ENCODE data around the gene PDXK. TPM values are rescaled to one million over a fixed set of nuclear protein-coding genes. Genes with fewer than 3 reads are reported as not detected.

PDXK gene
- total RNA-seq, 1 donor from 2014 or later = 35.7 TPM

DNA sequence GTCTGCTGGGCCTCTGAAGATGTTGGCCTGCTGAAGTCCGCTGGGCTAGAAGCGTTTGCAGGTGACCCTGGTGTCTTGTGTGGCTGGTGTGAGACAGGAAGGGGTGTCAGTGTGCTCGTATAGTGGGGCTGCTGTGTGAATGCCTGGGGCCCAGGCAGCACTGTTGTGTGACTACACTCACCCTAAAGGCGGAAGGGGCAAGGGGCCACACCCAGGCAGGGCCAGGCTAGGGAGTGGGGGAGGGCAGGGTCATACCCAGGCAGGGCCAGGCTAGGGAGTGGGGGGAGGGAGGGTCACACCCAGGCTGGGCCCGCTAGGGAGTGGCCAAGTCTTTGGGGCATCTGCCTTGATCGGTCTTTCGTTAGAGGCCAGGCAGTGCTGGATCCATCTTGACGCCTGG is 25.0 kb downstream of the PDXK start:
- DNase-seq = no peak

- DNase-seq = no peak
Observed at GRCh38 chr21:43744725-43745124, 25.8 kb downstream of the PDXK start.

- no peak for DNase-seq
Observed at GRCh38 chr21:43745772-43746517, 27.0 kb downstream of the PDXK start.

DNA sequence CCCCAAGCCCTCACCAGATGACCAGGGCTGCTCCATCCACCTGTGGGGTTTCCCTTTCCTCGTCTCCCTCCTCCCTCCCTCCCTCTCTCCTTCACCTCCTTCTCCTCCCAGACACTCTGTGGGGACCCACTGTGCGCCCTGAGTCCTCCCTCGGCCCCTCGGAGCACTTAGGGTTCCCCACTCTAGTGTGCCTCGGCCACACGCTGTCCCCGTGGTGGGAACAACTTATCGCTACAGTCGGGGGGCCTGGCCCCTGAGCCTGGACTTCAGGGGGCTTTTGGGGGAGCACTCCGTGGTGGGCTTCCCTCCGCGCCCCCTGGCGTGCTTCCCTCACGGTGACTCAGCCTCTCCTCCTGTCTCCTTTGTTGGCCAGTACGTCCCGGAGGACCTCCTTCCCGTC is 29.7 kb downstream of the PDXK start:
- no peak for DNase-seq

DNA sequence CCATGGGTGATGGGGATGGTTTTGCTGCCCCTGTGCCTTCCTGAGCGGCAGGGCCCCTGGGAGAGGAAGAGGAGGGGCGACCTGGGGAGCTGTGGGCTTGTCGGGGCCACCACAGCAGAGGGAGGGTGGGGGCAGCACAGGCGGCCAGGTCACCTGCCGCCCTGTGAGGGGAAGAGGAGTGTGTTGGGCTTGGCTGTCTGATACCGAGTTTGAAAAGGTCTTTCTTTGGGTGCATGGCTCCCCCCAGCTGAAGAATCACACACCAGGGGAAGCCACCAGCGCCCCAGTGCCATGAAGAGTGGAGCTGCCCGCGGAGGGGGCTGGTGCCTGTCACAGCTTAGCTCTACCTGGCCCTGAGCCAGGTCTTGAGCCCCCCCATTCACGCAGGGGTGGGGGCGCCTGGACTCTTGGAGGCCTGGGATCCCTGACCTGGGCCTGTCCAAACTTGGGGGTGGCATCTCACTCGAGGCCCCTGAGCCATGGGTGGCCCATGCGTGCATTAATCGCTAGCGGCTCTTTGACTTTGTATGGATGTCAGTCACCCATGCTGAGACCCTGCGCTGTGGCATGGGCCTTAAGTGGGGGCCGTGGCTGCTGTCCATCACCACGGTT is 30.8 kb downstream of the PDXK start:
- DNase-seq = no peak

- no peak for DNase-seq
Observed at GRCh38 chr21:43750339-43751033, 31.6 kb downstream of the PDXK start.

DNA sequence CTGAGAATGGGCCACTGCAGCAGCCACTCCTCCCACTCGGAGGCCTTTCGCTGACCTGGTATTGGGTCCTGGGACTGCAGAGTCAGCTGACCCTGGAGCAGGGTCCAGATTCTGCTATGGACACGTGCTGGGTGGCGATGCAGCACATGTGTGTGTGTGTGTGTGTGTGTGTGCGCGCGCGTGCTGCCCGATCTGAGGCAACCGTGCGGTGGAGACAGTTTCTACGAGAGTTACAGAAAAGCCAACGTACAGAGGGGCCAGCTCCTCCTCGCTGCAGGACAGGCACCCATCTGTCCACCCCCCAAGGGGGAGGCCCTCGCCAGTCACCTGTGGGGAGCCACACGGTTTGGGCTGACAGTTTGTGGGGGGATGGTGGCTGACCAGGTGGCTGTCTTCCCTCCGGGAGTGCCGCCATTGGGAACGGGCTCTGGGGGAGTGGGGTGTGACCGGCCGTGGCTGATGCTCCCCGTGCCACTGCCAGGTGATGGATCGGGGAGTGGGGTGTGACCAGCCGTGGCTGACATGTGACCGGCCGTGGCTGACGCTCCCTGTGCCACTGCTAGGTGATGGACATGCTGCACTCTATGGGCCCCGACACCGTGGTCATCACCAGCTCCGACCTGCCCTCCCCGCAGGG is 33.1 kb downstream of the PDXK start:
- no peak for DNase-seq

DNA sequence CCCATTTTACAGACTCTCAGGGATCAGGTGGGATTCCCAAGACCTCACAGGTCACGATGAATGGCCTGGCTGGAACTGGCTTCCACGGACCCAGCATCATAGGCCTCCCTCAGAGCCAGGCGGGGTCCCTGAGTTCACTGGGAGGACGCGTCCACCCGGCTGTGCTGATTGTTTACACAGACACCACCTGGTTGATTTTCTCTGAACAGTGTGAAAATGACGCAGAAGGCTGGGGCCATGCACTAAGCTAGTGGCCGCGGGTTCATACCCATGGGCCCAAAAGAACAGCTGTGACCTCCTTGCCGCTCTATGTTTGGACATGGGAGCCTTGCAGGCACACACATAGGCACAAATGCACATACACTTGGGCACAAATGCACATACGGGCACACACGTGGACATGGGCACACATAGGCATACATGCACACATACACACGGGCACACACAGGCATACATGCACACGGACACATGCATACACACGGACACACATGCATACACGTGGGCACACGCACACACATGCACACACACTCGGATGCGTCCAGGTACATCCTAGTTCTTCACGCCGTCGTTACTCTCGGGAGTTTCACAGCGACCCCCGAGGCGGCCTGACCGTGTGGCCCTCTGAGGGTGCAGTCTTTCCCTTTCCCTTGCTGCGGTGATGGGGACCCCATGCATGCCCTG is 34.0 kb downstream of the PDXK start:
- DNase-seq = no peak

DNA sequence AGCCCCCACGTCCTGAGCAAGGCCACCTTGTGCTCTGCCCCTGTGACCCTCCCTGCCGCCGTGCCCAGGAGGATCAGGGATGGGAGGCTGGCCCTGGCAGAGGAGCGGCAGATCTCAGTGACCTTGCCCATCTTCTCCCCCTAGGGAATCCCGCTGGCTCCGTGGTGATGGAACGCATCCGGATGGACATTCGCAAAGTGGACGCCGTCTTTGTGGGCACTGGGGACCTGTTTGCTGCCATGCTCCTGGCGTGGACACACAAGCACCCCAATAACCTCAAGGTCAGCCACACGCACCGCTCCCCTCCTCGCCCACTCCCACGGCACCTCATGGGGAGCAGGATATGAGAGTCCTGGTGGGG is 34.5 kb downstream of the PDXK start:
- no peak for DNase-seq

DNA sequence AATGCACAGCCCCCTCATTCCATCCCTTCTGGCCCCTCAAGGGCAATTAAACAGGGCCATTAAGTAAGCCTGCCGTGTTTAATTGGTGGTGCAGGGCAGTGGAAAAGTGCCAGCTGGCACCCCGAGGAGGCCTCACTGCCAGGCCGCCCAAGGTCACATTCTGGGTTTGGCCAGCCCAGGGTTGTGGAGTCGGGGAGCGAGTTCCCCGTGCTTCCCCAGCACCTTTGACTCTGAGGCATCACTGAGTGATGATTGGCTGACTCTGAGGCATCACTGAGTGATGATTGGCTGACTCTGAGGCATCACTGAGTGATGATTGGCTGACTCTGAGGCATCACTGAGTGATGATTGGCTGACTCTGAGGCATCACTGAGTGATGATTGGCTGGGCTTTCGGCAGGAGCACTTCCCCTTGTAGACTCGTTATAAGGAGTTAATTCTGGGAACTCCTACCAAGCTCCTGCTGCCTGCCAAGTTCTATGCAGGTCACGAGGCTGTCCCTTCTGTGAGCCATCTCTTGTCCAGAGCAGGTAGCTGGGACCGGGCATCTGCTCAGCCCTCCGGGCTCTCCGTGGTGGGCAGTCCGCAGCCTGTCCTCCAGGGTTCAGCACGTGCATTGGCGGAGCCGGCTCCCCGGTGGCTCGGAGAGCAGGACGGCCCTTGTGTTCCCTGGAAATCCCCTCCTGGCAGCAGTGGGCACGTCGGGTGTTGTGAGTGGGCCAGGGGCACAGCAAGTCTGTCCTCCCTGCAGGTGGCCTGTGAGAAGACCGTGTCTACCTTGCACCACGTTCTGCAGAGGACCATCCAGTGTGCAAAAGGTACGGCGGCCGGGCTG is 36.2 kb downstream of the PDXK start:
- no peak for DNase-seq

GRCh38 chr21:43755820-43756594 is 37.1 kb downstream of the PDXK start:
- DNase-seq = no peak

DNA sequence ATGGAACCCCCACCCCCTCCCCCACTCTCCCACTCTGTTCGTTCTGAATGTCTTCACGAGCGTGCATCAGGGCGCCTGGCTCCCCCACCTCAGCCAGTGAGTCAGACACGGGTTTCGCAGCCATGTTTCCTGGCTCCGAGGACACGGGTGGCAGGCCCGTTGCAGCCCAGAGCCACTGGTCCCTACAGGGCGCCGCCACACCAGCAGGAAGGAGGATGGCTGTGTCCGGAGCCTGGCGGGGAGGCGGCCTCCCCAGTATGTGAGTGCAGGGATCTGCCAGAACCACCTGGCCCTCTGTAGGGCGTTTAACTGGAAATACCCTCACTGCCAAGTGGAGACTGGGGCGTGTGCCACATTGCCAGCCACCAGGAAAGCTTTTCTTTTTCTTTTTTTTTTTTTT is 38.7 kb downstream of the PDXK start:
- DNase-seq = no peak

- DNase-seq = peak; percentile 77
Observed at GRCh38 chr21:43758111-43758641, 39.2 kb downstream of the PDXK start.

DNA sequence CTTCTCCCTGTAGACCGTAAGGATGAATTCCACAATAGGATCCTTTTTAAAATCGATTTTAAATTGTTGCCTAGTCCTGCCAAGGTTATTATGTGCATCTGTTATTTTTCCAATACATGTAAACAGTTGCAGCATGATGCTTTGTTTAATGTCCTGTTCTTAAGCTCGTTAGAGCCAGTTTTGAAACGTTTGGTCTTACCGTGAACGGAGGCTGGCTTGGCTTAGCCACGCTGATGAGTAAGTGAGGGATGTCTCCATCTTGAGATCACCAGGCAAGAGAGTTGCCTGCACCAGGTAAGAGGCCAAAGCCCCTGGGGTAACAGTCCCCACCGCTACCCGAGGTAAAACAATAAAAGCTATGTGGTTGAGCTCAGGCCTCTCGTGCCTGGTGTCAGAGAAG is 39.9 kb downstream of the PDXK start:
- DNase-seq = peak; percentile 55

DNA sequence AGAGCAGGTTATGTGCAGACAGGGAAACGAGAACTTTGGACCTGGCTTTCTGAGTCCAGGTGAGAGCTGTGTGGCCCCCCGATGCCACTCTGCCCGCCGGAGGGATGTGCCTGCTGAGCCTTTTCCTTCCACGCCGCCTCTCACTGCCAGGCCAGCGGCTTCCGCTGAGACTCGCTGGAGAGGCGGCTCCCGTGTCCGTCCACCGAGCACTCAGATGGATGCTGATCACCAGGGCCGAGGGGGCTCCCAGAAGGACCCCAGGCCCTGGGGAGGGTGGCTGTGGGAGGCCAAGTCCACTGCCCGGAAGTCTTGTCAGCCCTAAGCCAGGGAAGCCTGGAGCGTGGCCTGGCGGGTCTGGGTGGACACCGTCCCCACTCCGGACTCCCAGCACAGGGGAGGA is 40.7 kb downstream of the PDXK start:
- no peak for DNase-seq

- no peak for DNase-seq
Observed at GRCh38 chr21:43760391-43760958, 41.5 kb downstream of the PDXK start.

DNA sequence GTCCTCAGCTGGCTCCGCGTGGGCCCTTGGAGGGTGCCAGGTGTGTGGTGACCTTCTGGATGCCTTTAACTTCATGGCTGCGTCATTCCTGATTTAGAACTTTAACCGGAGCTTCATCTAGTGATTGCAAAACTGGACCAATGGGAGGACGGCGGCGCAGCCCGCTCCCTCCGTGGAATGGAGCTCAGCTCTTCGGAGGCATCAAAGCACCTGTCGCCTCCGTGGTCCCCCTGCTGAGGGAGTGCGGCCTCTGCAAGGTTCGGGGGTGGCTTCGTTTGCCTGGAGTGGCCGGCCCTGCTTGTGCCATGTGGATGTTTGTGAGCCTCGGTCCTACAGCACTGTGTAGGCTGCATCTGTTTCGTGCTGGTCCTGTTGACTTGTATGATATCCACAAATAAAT is 43.0 kb downstream of the PDXK start:
- no peak for DNase-seq

DNA sequence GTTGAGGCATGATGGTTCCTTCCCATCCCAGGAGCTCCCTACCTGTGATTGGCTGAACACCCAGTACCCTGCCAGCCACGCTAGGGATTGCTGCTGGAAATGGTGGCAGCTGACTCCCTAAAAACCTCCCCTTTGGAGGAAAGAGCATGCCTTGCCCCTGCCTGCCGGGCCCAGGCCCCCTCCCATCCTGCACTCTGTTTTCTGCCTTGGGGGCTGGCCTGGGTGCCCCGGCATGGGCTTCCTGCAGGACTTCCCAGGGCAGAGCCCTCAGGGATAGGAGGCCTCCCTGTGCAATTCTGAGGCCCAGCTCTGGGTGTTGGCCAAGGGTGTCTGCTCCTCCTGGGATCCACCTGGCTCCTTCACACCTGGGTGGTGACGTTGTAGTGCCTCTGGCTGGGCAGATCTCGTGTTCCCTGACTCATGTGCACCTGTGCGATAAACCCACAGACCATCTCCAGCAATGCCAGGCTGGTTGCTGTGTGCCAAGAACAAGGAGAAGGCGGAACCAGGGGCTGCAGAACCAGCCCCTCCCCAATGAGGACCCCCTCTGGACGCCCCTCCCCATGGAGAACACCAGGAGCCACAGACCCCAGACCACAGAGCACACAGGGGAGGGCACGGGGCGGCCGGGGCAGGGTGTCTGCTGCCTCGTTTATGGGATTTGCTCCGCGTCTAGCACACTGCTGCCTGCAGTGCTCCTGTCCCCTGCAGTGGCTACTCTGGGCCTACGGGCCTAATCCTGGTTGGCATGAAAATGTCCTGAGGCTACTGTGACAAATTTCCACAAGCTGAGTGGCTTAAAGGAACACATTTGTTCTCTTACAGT is 43.6 kb downstream of the PDXK start:
- no peak for DNase-seq

DNA sequence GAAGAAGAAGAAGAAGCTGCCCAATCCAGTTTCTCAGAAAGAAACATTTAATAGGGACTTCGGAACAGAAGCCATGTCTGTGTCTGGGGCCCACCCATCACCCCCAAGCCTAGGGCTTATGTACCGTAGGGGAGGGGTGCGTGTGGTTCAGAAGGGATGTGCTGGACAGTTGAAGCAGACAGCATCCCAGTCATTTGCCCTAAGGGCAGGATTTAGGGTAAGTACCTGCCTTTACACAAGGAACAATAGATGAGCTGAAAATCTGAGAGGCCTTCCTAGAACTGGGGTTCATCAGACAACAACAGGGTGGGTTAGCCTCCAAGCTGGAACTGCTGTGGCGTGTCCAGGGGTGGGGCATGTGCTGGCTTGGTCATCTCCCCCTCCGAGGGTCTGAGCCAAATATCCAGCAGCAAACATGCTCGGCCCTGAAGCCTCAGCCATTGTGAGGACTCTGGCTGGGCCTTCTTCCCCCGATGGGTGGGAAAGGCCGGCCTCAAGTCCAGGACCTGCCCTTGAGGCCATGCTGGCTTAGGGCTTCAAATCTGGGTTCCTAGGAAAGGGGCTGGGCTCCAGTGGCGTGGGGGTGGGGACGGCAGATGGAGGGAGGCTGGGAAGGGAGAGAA is 45.1 kb downstream of the PDXK start:
- no peak for DNase-seq
